Neuronal stem cell (in vitro differentiated cells): ENCODE results near the gene CWF19L1.

Source experiments
- DNase-seq: peaks from one replicate; pipeline ENCODE4 v3.0.0-alpha.2; 2013; ENCODE audit warnings: low spot score
- H2AFZ ChIP-seq: one replicate; pipeline ENCODE4 v1.6.1; 2013; ENCODE audit warnings: mild to moderate bottlenecking, low read length, inconsistent platforms
- H2AK5ac ChIP-seq: 2 replicates; pipeline ENCODE4 v1.6.1; 2013; ENCODE audit warnings: low read depth, mild to moderate bottlenecking, inconsistent platforms, low read length, moderate library complexity, mixed read lengths
- H2BK120ac ChIP-seq: 2 replicates; pipeline ENCODE4 v1.6.1; 2013; ENCODE audit warnings: low read depth, mild to moderate bottlenecking, inconsistent platforms, low read length, moderate library complexity, mixed read lengths
- H2BK12ac ChIP-seq: one replicate; pipeline ENCODE4 v1.6.1; 2013; ENCODE audit warnings: low read length, inconsistent platforms
- H2BK15ac ChIP-seq: 2 replicates; pipeline ENCODE4 v1.6.1; 2013; ENCODE audit warnings: mild to moderate bottlenecking, low read length, inconsistent platforms, mixed read lengths
- H2BK5ac ChIP-seq: one replicate; pipeline ENCODE4 v1.6.1; 2013; ENCODE audit warnings: inconsistent platforms, mild to moderate bottlenecking, low read length, moderate library complexity
- H3K14ac ChIP-seq: one replicate; pipeline ENCODE4 v1.6.1; 2013; ENCODE audit warnings: low read length, inconsistent platforms
- H3K18ac ChIP-seq: 2 replicates; pipeline ENCODE4 v1.6.1; 2013; ENCODE audit warnings: low read length, inconsistent platforms
- H3K23ac ChIP-seq: 2 replicates; pipeline ENCODE4 v1.6.1; 2013; ENCODE audit warnings: low read depth, mild to moderate bottlenecking, mixed read lengths, low read length, inconsistent platforms; ENCODE audit not compliant: poor library complexity
- H3K27ac ChIP-seq: replicated peaks from 3 replicates; pipeline ENCODE4 v1.5.1; 2013; ENCODE audit warnings: low read length, inconsistent platforms
- H3K27me3 ChIP-seq, 3 experiments: 2 replicates each; pipeline ENCODE4 v1.6.1; 2013; ENCODE audit warnings: low read length in 3 of 3, mild to moderate bottlenecking in 2 of 3, inconsistent platforms in 1 of 3, low read depth in 1 of 3, mixed read lengths in 1 of 3, moderate library complexity in 1 of 3; ENCODE audit not compliant: control insufficient read depth in 3 of 3, insufficient read depth in 3 of 3
- H3K36me3 ChIP-seq, 2 donors: replicated peaks in 1 of 2; 2 replicates each; pipeline ENCODE4 v1.6.1; 2013; ENCODE audit warnings: low read length in 2 of 2; ENCODE audit not compliant: control insufficient read depth in 2 of 2, insufficient read depth in 2 of 2
- H3K4ac ChIP-seq: 2 replicates; pipeline ENCODE4 v1.6.1; 2013; ENCODE audit warnings: inconsistent platforms, mild to moderate bottlenecking, low read length, moderate library complexity
- H3K4me1 ChIP-seq, 2 donors: 1 replicate in 1 of 2; 2 replicates in 1 of 2; pipeline ENCODE4 v1.6.1; 2013; ENCODE audit warnings: low read length in 2 of 2, low read depth in 1 of 2; ENCODE audit not compliant: control insufficient read depth in 2 of 2, insufficient read depth in 1 of 2
- H3K4me2 ChIP-seq: one replicate; pipeline ENCODE4 v1.6.1; 2013; ENCODE audit warnings: mild to moderate bottlenecking, low read length, inconsistent platforms; ENCODE audit not compliant: insufficient read depth, poor library complexity, severe bottlenecking
- H3K4me3 ChIP-seq, 2 donors: 2 replicates each; pipeline ENCODE4 v1.5.1; 2013; ENCODE audit warnings: low read length in 2 of 2, mild to moderate bottlenecking in 2 of 2, inconsistent platforms in 1 of 2, moderate library complexity in 1 of 2
- H3K79me1 ChIP-seq: one replicate; pipeline ENCODE4 v1.6.1; 2013; ENCODE audit warnings: low read depth, mild to moderate bottlenecking, inconsistent platforms, low read length, moderate library complexity
- H3K9ac ChIP-seq: one replicate; pipeline ENCODE4 v1.6.1; 2013; ENCODE audit warnings: mild to moderate bottlenecking, low read depth, low read length, inconsistent platforms; ENCODE audit not compliant: poor library complexity
- H3K9me3 ChIP-seq, 2 donors: replicated peaks in 1 of 2; 2 replicates each; pipeline versions ENCODE3 to v1.6.1; 2013; ENCODE audit warnings: low read length in 2 of 2, mild to moderate bottlenecking in 2 of 2, inconsistent platforms in 1 of 2, low read depth in 1 of 2, mixed read lengths in 1 of 2, moderate library complexity in 1 of 2; ENCODE audit not compliant: control insufficient read depth in 2 of 2, insufficient read depth in 1 of 2
- H4K8ac ChIP-seq: one replicate; pipeline ENCODE4 v1.6.1; 2013; ENCODE audit warnings: low read depth, mild to moderate bottlenecking, inconsistent platforms, low read length, moderate library complexity
- H4K91ac ChIP-seq: one replicate; pipeline ENCODE4 v1.6.1; 2013; ENCODE audit warnings: low read length, low read depth, mild to moderate bottlenecking, inconsistent platforms; ENCODE audit not compliant: poor library complexity
- WGBS, 2 donors: extraction: QIAGEN DNeasy Blood & Tissue Kit; methylation state at CpG; one replicate each; pipeline ENCODE4 v1.1.7; 2013; ENCODE audit warnings: missing lambda C conversion rate in 2 of 2, mixed read lengths in 1 of 2; ENCODE audit not compliant: insufficient read length in 2 of 2, insufficient replicate concordance in 1 of 2; ENCODE audit errors: extremely low coverage in 2 of 2; 5-methylcytosine and 5-hydroxymethylcytosine counted together

CWF19L1 gene

DNA sequence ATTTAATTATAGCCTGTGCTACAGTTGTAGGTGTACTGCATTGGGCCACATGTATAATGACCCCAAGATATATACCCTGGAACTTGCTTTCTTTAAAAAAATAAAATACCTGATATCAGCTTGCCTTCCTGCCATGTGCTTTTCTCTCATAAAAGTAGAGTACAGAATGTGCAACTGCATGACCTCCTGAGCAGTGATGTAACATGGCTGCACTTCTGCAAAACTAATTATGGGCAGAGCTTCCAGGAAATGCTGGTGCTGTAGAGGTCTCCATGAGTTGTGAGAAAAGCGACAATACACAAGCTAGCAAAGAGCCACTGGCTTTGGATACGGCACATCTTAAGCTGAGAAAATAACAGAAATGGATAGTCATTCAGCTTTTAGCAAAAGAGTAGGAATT, 75.1 kb downstream of the CWF19L1 start:
- H3K36me3 ChIP-seq, result peaks cover 21 to 98% of the 10 kb centered on the region in 2 donors
- WGBS, 2 donors, result no CpG with 5 or more reads among the region's 2 CpGs

DNA sequence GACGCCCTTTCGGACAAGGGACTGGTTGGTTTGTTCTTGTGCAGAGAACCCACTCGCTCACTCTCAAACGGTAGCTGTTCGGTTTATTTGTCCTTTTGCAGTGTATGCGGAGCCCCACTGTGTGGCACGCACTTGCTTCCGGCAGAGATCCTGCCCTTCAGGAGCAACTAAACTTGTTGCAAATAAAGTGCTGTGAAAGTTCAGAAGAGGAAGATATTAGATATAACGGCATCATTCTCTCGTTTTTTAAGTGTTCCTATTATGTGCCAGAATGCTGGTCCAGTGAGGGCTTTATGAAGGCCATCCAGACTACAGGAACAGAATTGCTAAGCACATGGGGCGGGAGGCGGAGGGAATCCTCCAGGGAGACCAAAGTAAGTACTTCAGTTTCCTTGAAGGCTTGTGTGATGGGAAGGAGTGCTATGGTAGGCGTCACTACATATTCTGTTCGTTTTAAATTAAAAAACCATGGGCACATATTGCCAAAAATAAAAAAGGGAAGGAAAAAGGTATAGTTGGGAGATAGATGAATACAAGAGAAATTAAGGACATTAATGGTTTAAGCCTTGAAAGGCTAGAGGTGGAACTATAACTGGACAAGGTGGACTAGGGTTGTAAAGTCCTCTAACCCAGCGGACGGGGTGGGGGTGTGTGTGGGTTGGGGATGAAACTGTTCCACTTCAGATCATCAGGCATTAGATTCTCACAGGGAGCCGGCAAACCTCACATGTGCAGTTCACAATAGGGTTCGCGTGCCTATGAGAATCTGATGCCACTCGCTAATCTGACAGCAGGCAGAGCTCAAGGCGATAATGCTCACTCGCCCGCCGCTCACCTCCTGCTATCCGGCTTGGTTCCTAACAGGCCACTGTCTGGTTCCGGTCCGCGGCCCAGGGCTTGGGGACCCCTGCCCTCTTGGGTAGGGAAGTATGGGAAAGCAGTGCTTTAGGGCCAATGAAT, 80.9 kb downstream of the CWF19L1 start:
- H2BK12ac ChIP-seq, result no peak overlapping the region
- H4K8ac ChIP-seq, result no peak overlapping the region
- no peak overlapping the region for H2AK5ac ChIP-seq
- no peak overlapping the region for H3K9ac ChIP-seq
- peaks cover 0 to 8% of the 10 kb centered on the region in 2 donors for H3K9me3 ChIP-seq
- no peak overlapping the region for H4K91ac ChIP-seq
- no peak overlapping the region for H2BK15ac ChIP-seq
- peaks cover 9 to 72% of the 10 kb centered on the region in 2 donors for H3K36me3 ChIP-seq
- H2BK5ac ChIP-seq, result no peak overlapping the region
- H3K27ac ChIP-seq, result peak overlapping the region; percentile 64
- H3K4me2 ChIP-seq, result peak overlapping the region; percentile 58
- H2AFZ ChIP-seq, result peak overlapping the region; percentile 97
- no peaks in the 10 kb centered on the region for H3K27me3 ChIP-seq
- H3K79me1 ChIP-seq, result no peaks in the 10 kb centered on the region
- peak overlapping the region; percentile 4 for H2BK120ac ChIP-seq
- H3K4ac ChIP-seq, result no peak overlapping the region
- no CpG with 5 or more reads among the region's 28 CpGs for WGBS, 2 donors
- no peak for DNase-seq
- H3K23ac ChIP-seq, result no peak overlapping the region
- peak overlapping the region; percentile 20 for H3K18ac ChIP-seq
- peaks cover 2 to 13% of the 10 kb centered on the region in 2 donors for H3K4me1 ChIP-seq
- peak overlapping the region; percentile 85 to 90 for H3K4me3 ChIP-seq
- H3K14ac ChIP-seq, result no peak overlapping the region

More for the DNA sequence above, 75.1 kb downstream of the CWF19L1 start:
- H3K9me3 ChIP-seq, result peaks cover 0 to 3% of the 10 kb centered on the region in 2 donors
- H2BK120ac ChIP-seq, result no peak overlapping the region
- no peaks in the 10 kb centered on the region for H3K79me1 ChIP-seq
- no peak overlapping the region for H3K9ac ChIP-seq
- no peak overlapping the region for H2AK5ac ChIP-seq
- no peak overlapping the region for H3K4me2 ChIP-seq
- no peak overlapping the region for H3K18ac ChIP-seq
- no peak overlapping the region for H3K23ac ChIP-seq
- H4K8ac ChIP-seq, result no peak overlapping the region
- H3K4me3 ChIP-seq, result no peak overlapping the region
- no peak for DNase-seq
- no peak overlapping the region for H3K14ac ChIP-seq
- H3K27ac ChIP-seq, result no peak overlapping the region
- H2AFZ ChIP-seq, result no peak overlapping the region
- H3K4me1 ChIP-seq, result no peaks in the 10 kb centered on the region
- no peak overlapping the region for H3K4ac ChIP-seq
- H3K27me3 ChIP-seq, result no peaks in the 10 kb centered on the region
- H4K91ac ChIP-seq, result no peak overlapping the region
- no peak overlapping the region for H2BK5ac ChIP-seq
- no peak overlapping the region for H2BK15ac ChIP-seq
- no peak overlapping the region for H2BK12ac ChIP-seq

DNA sequence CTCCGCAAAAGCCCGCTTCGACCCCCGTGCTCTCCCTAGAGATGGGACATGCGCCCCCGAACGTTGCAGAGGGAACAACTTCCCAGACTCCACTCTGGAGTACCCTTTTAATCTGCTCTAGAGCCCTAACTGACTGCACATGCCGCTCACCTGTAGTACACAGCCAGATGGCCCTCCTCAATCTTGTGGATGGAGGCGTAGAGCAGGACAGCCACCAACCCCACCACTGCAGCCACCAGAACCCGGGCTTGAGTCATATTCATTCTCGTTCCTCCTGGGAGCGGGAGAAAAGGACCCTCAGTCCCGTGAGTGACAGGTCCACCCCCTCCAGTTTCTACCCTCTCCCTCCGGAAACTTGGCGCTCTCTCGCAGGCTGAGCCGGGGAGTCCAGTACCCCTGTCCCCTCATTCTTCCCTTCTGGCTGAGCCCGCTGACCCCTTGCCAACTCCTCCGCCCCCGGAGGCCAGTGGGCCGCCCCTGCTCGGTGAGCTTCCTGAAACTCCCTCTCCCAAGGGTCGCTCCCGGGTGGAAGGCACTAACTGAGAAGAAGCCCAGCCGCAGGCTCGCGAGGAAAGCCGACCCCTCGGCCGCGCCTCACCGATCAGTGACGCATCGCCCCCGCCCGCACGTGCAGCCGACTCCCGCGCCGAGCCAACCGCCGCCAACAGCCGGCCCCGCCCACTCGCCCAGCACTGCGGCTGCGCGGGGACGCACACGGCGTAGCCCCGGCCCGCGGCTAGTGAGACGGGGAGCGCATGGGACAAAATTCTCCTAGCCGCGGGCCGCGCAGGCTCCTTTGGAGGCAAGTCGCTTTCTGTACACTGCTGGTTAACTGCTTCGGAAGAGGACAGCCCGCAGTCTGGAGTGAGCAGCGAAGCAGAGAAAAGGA, 81.8 kb downstream of the CWF19L1 start, which contains the start of gene ERLIN1:
ERLIN1 (minus strand) TSS at position 666 of the 889 bp plus-strand sequence; CDS start at position 263, 403 bp downstream.
- Histone ChIP-seq H3K79me1 (no peaks in the 10 kb centered on the region), H3K4me3 (peak within 1 kb of the TSS; percentile 88 to 90), H2AK5ac (no peak within 1 kb of the TSS), H3K36me3 (peaks cover 2 to 72% of the 10 kb centered on the region in 2 donors), H3K18ac (peak within 1 kb of the TSS; percentile 99), H3K27ac (peak within 1 kb of the TSS; percentile 93), H3K9ac (peak within 1 kb of the TSS; percentile 92), H2BK12ac (no peak within 1 kb of the TSS), H4K8ac (peak within 1 kb of the TSS; percentile 82), H3K4me2 (peak within 1 kb of the TSS; percentile 92), H2BK15ac (peak within 1 kb of the TSS; percentile 97), H3K23ac (peak within 1 kb of the TSS; percentile 91), H3K4ac (no peak within 1 kb of the TSS), H2BK120ac (peak within 1 kb of the TSS; percentile 4), H2BK5ac (peak within 1 kb of the TSS; percentile 93), H2AFZ (peak within 1 kb of the TSS; percentile 97), H3K9me3 (peaks cover 0 to 8% of the 10 kb centered on the region in 2 donors), H3K4me1 (peaks cover 2 to 13% of the 10 kb centered on the region in 2 donors), H3K14ac (peak within 1 kb of the TSS; percentile 89), H3K27me3 (no peaks in the 10 kb centered on the region), H4K91ac (peak within 1 kb of the TSS; percentile 72)
- peak; percentile 93 for DNase-seq
- no CpG with 5 or more reads among the region's 65 CpGs for WGBS, 2 donors
